Prostate gland (tissue), 2 donors: ENCODE data around the gene TIGIT. TPM values are rescaled to one million over a fixed set of nuclear protein-coding genes. Genes with fewer than 3 reads are reported as not detected.

Experiments used
- microRNA counts, 2 donors: library from miRNA; unstranded; fragments of <30 nt; microRNA quantifications; one replicate each; lab custom pipeline; 2016 to 2017
- total RNA-seq, 2 donors: library from RNA; depleted of rRNA; stranded (reverse); fragments of >200 nt; gene quantifications; one replicate each; pipeline ENCODE4 v1.1.0, GENCODE V29; 2016

Gene TIGIT
- total RNA-seq, 2 donors from 2014 or later = 0.40 TPM; not detected in 1

MicroRNAs within 50 kb of the gene (microRNA counts, 767-probe panel; counts per million panel counts)
- microRNA hsa-miR-568 (lab: Ali Mortazavi, UCI) = 2,000 to 2,646 counts per million in 2 donors

Other genes with a start within 250 kb of the TIGIT start
- gene CCDC191, start 237.5 kb upstream of the TIGIT start, total RNA-seq = 1 to 10 TPM; 4.6 to 8.1 TPM
- 10 to 100 TPM; 11.7 to 20.8 TPM for gene QTRT2, start 237.3 kb upstream of the TIGIT start, total RNA-seq
- gene DRD3, start 115.0 kb upstream of the TIGIT start, total RNA-seq = not detected
- gene ZNF80, start 56.5 kb upstream of the TIGIT start, total RNA-seq = under 1 TPM in 1 of 2 donors, not detected in 1; 0.62 TPM